Measurements from ENCODE around the gene ARIH2.

ARIH2 gene

DNA sequence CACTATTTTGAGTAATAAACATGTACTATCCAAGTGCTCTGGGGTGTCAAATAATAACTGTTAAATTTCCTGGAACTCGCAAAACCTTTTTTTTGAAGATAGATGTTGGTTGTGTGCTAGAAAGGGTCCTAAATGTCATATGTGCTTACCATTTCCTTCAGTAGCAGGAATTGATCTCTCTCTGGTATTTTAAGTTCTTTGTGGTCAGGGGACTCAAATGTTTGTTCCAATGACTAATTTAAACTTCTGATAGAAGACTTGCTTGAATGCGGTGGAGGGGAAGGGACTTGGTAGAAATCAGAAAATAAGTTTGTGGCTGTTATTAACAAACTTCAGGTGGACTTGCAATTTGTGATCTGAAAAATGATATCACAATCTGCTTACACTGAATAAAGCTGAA, 26.8 kb downstream of the ARIH2 start:
- DNase-seq: no peak
- Mint-ChIP-seq H3K27ac (peak overlapping the region; percentile 88), H3K36me3 (ENCODE audit: low read depth) (peaks cover 25% of the 10 kb centered on the region), H3K4me1 (peaks cover 47% of the 10 kb centered on the region), H3K9me3 (no peaks in the 10 kb centered on the region), H3K27me3 (no peaks in the 10 kb centered on the region), H3K4me3 (peak overlapping the region; percentile 50)
- ATAC-seq: peak; percentile 71

- no peaks in the 10 kb centered on the region for H3K9me3 Mint-ChIP-seq
- H3K4me3 Mint-ChIP-seq: peak overlapping the region; percentile 50
- peaks cover 47% of the 10 kb centered on the region for H3K4me1 Mint-ChIP-seq
- H3K27ac Mint-ChIP-seq: peak overlapping the region; percentile 88
- peaks cover 24% of the 10 kb centered on the region for H3K36me3 Mint-ChIP-seq (ENCODE audit: low read depth)
- ATAC-seq (peak; percentile 91), DNase-seq (no peak)
- H3K27me3 Mint-ChIP-seq: no peaks in the 10 kb centered on the region
Measured at GRCh38 chr3:48945891-48946549, 27.4 kb downstream of the ARIH2 start.

- Mint-ChIP-seq H3K27ac (no peak overlapping the region), H3K4me3 (no peak overlapping the region)
Measured at GRCh38 chr3:48949376-48949717, 30.7 kb downstream of the ARIH2 start.

DNA sequence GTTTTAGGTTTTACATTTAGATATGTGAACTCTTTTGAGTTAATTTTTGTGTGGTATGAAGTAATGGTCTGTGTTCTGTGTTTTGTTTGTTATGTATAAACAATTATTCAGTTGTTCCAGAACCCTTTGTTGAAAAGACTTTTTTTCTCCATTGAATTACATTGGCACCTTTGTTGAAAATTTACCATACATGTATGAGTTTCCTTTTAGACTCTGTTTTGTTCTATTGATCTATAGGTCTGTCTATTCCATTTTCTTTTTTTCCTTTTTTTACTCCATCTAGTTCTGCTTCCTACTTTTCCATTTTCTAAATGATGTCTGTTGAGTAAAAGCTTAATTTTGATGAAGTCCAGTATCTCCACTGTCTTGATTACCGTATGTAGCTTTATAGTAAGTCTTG, 31.4 kb downstream of the ARIH2 start:
- no peak overlapping the region for H3K4me3 Mint-ChIP-seq
- H3K27ac Mint-ChIP-seq: no peak overlapping the region
- H3K4me1 Mint-ChIP-seq: peaks cover 31% of the 10 kb centered on the region
- peaks cover 20% of the 10 kb centered on the region for H3K36me3 Mint-ChIP-seq (ENCODE audit: low read depth)
- no peaks in the 10 kb centered on the region for H3K27me3 Mint-ChIP-seq
- ATAC-seq (no peak), DNase-seq (no peak)
- H3K9me3 Mint-ChIP-seq: no peaks in the 10 kb centered on the region

More at GRCh38 chr3:48949376-48949717, 30.7 kb downstream of the ARIH2 start:
- ATAC-seq (no peak), DNase-seq (no peak)
- Mint-ChIP-seq H3K4me1 (peaks cover 38% of the 10 kb centered on the region), H3K9me3 (no peaks in the 10 kb centered on the region), H3K27me3 (no peaks in the 10 kb centered on the region), H3K36me3 (ENCODE audit: low read depth) (peaks cover 17% of the 10 kb centered on the region)

GRCh38 chr3:48951764-48952163, 33.1 kb downstream of the ARIH2 start:
- H3K27me3 Mint-ChIP-seq: no peaks in the 10 kb centered on the region
- H3K9me3 Mint-ChIP-seq: no peaks in the 10 kb centered on the region
- no peak overlapping the region for H3K27ac Mint-ChIP-seq
- ATAC-seq (no peak), DNase-seq (no peak)
- H3K4me3 Mint-ChIP-seq: no peak overlapping the region
- peaks cover 18% of the 10 kb centered on the region for H3K36me3 Mint-ChIP-seq (ENCODE audit: low read depth)
- peaks cover 14% of the 10 kb centered on the region for H3K4me1 Mint-ChIP-seq

GRCh38 chr3:48952510-48953118, 34.0 kb downstream of the ARIH2 start:
- H3K4me1 Mint-ChIP-seq: peaks cover 12% of the 10 kb centered on the region
- no peak for ATAC-seq
- H3K4me3 Mint-ChIP-seq: no peak overlapping the region
- H3K27me3 Mint-ChIP-seq: no peaks in the 10 kb centered on the region
- peak overlapping the region; percentile 2 for H3K27ac Mint-ChIP-seq
- H3K9me3 Mint-ChIP-seq: no peaks in the 10 kb centered on the region
- peak; percentile 41 for DNase-seq
- H3K36me3 Mint-ChIP-seq (ENCODE audit: low read depth): peaks cover 23% of the 10 kb centered on the region

DNA sequence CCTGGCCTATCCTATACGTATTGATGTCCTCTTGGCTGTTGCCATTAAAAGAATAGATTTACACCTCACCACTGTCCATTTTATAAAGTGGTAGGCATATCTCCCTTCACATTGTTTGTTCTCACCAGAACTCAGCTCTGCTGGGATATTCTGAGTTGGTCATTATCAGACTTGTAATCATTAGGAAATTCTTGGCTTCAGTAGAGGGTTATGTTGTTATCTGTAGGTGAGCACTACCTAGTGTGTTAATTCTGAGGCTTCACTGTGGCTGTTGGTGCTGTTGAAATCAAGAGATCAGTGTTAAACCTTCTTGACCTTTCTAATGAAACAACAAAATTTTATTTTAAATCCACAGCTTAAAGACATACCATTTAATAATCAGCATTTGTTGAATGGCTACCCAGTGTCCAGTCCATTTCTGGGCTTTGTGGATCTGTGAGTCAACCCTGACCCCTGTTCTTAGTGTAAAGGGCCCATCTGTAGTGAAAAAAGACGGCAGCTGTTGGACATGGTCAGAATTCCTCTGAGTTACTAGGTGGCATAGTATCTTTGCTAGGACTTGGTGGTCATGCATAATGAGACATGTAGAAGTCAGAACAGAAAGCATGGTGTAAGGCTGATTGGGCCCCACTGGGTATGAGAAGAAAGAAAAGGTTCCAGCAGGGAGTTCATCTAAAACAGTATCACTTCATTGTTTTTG, 38.5 kb downstream of the ARIH2 start:
- DNase-seq (no peak), ATAC-seq (no peak)
- Mint-ChIP-seq H3K9me3 (no peaks in the 10 kb centered on the region), H3K36me3 (ENCODE audit: low read depth) (peaks cover 30% of the 10 kb centered on the region), H3K4me3 (no peak overlapping the region), H3K4me1 (peaks cover 2% of the 10 kb centered on the region), H3K27me3 (no peaks in the 10 kb centered on the region), H3K27ac (no peak overlapping the region)

- peaks cover 35% of the 10 kb centered on the region for H3K36me3 Mint-ChIP-seq (ENCODE audit: low read depth)
- ATAC-seq (no peak), DNase-seq (no peak)
- H3K27me3 Mint-ChIP-seq: no peaks in the 10 kb centered on the region
- no peak overlapping the region for H3K27ac Mint-ChIP-seq
- H3K9me3 Mint-ChIP-seq: no peaks in the 10 kb centered on the region
- H3K4me3 Mint-ChIP-seq: no peak overlapping the region
- peaks cover under 1% of the 10 kb centered on the region for H3K4me1 Mint-ChIP-seq
Measured at GRCh38 chr3:48960841-48961413, 42.3 kb downstream of the ARIH2 start.

- Mint-ChIP-seq H3K4me3 (no peak overlapping the region), H3K4me1 (peaks cover 8% of the 10 kb centered on the region), H3K9me3 (no peaks in the 10 kb centered on the region), H3K27ac (no peak overlapping the region), H3K27me3 (no peaks in the 10 kb centered on the region), H3K36me3 (ENCODE audit: low read depth) (peaks cover 44% of the 10 kb centered on the region)
- peak; percentile 52 for ATAC-seq
- DNase-seq: no peak
Measured at GRCh38 chr3:48962340-48962739, 43.7 kb downstream of the ARIH2 start.

- Mint-ChIP-seq H3K27me3 (no peaks in the 10 kb centered on the region), H3K27ac (no peak overlapping the region), H3K4me3 (no peak overlapping the region), H3K9me3 (no peaks in the 10 kb centered on the region), H3K4me1 (peaks cover 8% of the 10 kb centered on the region), H3K36me3 (ENCODE audit: low read depth) (peaks cover 44% of the 10 kb centered on the region)
- DNase-seq: no peak
- ATAC-seq: no peak
Measured at GRCh38 chr3:48962939-48963338, 44.3 kb downstream of the ARIH2 start.

- H3K36me3 Mint-ChIP-seq (ENCODE audit: low read depth): peaks cover 47% of the 10 kb centered on the region
Measured at GRCh38 chr3:48963591-48963990, 44.9 kb downstream of the ARIH2 start.

GRCh38 chr3:48966367-48966766, 47.7 kb downstream of the ARIH2 start:
- H3K4me1 Mint-ChIP-seq: peaks cover 8% of the 10 kb centered on the region
- no peak for DNase-seq
- no peak overlapping the region for H3K4me3 Mint-ChIP-seq
- no peaks in the 10 kb centered on the region for H3K9me3 Mint-ChIP-seq
- H3K36me3 Mint-ChIP-seq (ENCODE audit: low read depth): peaks cover 60% of the 10 kb centered on the region
- H3K27ac Mint-ChIP-seq: no peak overlapping the region
- ATAC-seq: no peak
- H3K27me3 Mint-ChIP-seq: no peaks in the 10 kb centered on the region

More at GRCh38 chr3:48963591-48963990, 44.9 kb downstream of the ARIH2 start:
- Mint-ChIP-seq H3K27me3 (no peaks in the 10 kb centered on the region), H3K9me3 (no peaks in the 10 kb centered on the region), H3K27ac (no peak overlapping the region), H3K4me3 (no peak overlapping the region), H3K4me1 (peaks cover 8% of the 10 kb centered on the region)
- DNase-seq: no peak
- ATAC-seq: no peak

DNA sequence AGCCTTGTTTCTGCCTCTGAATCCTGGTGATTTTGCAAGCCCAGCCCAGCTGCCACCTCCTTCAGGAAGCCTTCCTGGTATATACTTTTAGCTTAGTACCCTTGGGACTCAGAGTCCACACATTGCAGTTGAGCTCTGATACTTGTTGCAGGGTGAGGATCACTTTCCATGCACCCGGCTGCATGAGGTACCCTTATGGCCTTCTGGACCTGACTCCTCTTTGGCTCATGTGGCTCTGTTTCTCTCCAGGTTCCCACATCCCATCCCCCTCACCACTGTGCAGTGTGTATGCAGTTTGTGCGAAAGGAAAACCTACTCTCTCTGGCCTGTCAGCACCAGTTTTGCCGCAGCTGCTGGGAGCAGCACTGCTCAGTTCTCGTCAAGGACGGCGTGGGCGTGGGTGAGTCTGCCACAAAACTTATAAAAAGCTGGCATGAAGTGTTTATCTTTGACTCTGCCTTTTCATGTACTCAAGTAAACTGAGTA, 48.3 kb downstream of the ARIH2 start:
- Mint-ChIP-seq H3K36me3 (ENCODE audit: low read depth) (peaks cover 64% of the 10 kb centered on the region), H3K9me3 (no peaks in the 10 kb centered on the region), H3K4me3 (no peak overlapping the region), H3K27ac (no peak overlapping the region), H3K27me3 (no peaks in the 10 kb centered on the region), H3K4me1 (peaks cover 8% of the 10 kb centered on the region)
- no peak for ATAC-seq
- DNase-seq: no peak

- no peaks in the 10 kb centered on the region for H3K27me3 Mint-ChIP-seq
- peaks cover 8% of the 10 kb centered on the region for H3K4me1 Mint-ChIP-seq
- H3K27ac Mint-ChIP-seq: no peak overlapping the region
- no peak overlapping the region for H3K4me3 Mint-ChIP-seq
- peaks cover 67% of the 10 kb centered on the region for H3K36me3 Mint-ChIP-seq (ENCODE audit: low read depth)
- ATAC-seq (no peak), DNase-seq (no peak)
- H3K9me3 Mint-ChIP-seq: no peaks in the 10 kb centered on the region
Measured at GRCh38 chr3:48970586-48970985, 51.9 kb downstream of the ARIH2 start.

Data from activated naive CD8-positive, alpha-beta T cell treated with anti-CD3 and anti-CD28 coated beads, Interleukin-2, amount 50 U/mL, for 24 hours (primary cell).